T-helper 2 cell (primary cell): ENCODE results near the gene RPAP3.

ENCODE experiments used
- DNase-seq, 5 experiments: peaks; one replicate each; pipeline versions ENCODE4 v3.0.0 to v3.0.0-alpha.2; 2012 to 2022
- total RNA-seq, 2 donors: gene quantifications; one replicate each; lab custom pipeline; 2026; lab: John Stamatoyannopoulos, UW

Gene RPAP3, protein sequence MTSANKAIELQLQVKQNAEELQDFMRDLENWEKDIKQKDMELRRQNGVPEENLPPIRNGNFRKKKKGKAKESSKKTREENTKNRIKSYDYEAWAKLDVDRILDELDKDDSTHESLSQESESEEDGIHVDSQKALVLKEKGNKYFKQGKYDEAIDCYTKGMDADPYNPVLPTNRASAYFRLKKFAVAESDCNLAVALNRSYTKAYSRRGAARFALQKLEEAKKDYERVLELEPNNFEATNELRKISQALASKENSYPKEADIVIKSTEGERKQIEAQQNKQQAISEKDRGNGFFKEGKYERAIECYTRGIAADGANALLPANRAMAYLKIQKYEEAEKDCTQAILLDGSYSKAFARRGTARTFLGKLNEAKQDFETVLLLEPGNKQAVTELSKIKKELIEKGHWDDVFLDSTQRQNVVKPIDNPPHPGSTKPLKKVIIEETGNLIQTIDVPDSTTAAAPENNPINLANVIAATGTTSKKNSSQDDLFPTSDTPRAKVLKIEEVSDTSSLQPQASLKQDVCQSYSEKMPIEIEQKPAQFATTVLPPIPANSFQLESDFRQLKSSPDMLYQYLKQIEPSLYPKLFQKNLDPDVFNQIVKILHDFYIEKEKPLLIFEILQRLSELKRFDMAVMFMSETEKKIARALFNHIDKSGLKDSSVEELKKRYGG
- total RNA-seq = 17.1 to 34.5 reads per million in 2 donors

GRCh38 chr12:47705566-47706425, at the start of gene RPAP3:
Gene RPAP3, minus strand, starts transcription at chr12:47706030. Its CDS starts 3,190 bp downstream, at chr12:47702840.
- peak; percentile 88 to 97 (median 94) for DNase-seq

DNA sequence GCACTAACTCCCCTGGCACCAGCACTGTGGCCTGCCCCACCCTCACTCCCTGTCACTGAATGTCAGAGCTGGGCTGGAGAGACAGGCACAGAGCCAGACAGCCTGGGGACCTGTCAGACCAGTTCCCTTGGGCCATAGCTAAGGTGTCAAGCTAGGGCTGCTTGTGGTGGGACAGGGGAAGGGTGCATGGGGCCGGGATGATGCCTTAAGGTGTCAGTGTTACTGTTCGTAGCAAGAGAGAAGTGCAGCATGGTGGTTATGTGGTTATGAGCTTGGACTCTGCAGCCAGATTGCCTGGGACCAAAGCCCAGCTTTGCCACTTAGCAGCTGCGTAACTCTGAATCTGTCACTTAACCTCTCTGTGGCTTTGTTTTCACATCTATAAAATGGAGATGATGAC, 49.1 kb upstream of the RPAP3 start:
- DNase-seq = peak in 1 of 5 experiments; percentile 21

DNA sequence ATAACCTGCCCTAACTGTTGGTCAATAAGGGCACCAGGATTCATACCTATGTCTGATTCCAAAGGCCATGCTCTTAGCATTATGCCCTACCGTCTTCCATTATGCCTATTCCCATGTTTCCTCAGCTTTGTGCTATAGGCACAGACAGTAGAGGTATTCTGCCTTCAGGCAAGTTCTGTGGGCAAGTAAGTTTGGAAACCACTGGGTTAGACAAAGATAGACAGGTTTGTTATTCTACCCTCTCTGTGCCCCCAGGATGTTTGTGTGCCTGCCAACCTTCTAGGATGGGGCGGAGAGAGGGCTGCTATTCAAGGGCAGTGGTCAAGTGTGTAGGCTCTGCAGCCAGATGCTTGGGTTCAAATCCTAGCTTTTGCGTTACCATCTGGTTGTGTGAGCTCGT, 48.3 kb upstream of the RPAP3 start:
- no peak for DNase-seq

DNA sequence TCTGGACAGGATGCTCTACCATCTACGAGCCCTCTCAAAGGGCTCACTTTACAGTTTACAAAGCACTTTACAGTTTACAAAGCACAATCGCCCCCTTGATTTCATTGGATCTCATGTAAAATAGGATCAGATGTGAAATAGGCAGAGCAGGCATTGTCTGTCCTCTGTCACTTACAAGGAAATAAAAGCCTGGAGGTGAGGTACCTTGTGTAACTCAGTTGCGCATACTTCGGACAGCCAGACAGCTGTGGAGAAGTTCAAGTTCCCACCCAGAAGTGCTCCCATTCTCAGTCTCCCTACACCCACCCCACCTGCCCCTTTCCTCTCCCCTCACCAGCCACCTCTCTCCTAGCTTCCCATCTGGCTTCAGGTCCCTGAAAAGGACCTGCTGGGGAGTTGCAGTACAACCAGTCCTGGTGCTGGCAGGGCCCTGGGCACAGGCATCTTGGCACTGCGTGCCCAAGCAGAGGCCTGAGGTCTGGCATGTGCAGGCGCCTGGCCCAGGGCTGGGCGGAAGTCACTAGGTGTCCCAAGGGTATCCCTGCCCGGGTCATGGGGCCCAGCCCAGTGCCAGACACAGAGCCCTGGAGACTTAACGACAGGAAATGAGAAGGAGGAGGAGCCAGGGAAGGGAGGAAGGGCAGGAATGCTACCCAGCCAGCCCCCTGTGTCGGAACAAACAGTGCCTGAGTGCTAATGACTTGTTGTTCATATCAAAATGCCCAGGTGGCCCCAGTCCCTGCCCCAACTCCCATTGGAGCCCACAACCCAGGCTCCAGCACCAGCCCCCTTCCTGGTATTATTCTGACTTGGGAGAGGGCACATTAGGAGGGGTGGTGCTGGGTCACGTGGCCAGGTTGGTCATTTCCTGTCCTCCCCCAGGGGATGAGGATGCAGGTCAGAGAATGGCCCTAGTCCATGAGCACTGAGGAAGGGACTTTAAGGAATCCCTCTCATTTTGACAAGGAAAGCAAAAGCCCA, 47.5 kb upstream of the RPAP3 start:
- no peak for DNase-seq

DNA sequence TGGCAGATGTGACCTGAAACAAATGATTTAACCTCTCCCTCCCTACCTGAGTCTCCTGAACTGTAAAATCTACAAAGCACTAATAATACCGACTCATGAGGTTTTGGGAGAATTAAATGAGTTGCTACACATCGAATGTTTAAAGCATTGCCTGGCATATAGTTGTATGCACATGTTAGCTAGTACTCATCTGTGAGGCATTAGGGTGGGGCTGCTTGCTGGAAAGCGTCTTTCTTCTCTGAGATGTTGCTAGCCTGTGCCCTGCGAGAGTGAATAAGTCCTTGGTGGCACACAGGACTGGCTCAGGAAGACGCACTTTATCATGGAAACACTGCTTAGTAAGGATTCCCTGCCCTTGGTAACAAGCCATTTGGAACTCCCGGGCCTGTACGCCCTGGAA, 46.7 kb upstream of the RPAP3 start:
- DNase-seq = no peak

DNA sequence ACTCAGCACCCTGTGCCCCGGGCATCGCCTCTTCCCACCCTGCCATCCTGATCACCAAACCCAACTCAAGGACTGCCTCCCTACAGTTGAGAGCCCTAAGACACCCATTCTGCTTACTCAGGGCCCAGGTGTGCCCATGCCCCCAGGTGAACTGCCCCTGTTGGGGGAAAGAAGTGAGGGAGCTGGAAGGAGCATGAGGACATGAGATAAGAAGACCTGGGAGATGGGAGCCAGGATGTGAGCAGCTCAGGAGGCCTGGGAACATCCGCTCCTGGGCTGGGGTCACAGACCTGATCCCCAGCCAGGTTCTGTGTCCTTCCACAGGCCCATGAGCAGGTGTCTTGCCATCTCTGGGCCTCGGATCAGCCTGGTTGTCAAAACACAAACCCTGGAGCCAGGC, 46.3 kb upstream of the RPAP3 start:
- no peak for DNase-seq

DNA sequence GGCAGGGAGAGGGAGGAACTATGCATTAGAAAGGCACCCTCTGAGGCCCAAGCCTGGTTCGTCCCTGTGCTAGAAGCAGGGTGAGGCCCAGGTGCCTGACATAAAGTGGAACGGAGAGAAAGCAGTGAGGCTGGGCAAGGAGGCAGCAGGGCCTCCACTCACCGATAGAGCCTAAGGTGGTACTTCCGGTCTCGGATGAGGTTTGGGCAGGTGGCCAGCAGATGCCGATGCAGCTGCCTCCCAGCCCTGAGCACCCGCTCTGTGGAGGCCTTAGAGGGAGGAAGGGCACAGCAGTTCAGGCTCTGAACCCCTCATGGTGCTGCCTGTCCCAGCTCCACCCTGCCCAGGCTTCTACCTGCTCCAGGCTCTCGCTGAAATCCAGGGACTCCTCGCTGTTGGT, 45.7 kb upstream of the RPAP3 start:
- DNase-seq = no peak

DNA sequence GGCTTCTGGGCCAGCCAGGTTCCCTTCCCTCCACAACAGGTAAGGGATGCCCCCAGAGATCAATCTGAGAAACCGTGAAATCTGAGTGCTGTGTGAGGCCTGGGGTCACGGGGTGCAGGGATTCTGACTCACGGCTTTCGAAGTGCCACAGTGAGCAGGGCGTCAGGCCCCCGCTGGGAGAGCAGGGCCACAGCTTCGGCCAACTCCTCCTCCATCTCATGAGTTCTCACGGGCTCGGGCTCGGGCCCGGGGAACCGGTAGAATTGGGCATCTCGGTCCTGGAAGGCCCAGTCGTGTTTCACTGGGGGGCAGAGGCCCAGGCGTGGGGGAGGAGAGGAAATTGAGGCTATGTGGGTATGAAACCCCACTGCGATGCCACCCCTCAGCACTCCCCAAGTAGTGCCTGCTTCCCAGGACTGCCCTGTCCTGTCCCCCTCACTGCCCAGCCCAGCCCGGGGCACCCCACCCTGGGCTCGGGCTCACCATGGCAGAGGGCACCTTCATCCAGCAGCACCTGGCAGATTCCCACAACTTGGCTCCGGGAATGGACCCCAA, 45.2 kb upstream of the RPAP3 start:
- DNase-seq = no peak

DNA sequence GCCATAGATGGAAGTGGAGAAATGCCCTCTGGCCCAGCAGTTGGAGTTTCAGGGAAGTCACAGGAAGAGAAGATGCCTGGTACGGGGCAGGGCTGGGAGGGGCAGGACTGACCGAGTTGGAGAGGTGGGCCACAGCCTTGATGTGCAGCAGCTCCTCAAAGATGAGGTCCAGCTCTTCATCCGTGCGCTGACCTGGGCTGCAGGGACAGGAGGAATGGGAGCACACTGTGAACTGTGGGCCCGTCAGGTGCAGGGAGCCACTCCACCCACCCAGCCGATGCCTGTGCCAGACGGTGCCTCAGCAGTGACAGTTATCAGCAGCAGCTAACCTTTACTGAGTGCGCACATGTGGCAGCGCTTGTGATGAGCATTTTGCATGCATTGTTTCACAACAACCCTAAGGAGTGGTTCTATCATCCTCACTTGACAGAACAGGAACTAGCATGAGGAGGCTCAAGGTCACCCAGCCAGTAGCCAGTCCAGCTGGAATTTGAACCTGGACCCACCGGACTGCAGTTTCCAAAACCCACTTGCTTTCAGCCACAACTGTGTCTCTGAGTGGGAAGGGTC, 44.5 kb upstream of the RPAP3 start:
- no peak for DNase-seq

DNA sequence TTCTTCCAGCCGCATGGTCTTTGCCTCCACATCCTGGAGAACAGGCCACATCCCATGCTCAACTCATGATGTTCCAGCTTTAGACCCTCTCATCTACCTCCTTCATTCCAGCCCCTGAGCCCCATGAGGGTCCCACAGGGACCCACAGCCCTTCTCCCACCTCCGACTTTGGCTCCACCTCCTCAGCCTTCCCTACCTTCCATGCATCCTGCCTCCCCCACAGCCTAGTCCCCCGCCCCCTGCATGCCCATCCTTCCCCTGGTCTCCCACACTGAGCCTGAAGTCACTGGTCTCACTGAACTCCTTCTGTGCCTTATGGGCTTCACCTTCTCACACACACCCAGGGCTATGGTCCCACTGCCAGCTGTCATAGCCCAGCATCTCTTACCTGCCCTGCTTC, 43.1 kb upstream of the RPAP3 start:
- DNase-seq = no peak

- DNase-seq = no peak
These were observed 42.6 kb upstream of the RPAP3 start for GRCh38 chr12:47748507-47748828.

GRCh38 chr12:47747596-47748506, 42.0 kb upstream of the RPAP3 start:
- DNase-seq = no peak

DNA sequence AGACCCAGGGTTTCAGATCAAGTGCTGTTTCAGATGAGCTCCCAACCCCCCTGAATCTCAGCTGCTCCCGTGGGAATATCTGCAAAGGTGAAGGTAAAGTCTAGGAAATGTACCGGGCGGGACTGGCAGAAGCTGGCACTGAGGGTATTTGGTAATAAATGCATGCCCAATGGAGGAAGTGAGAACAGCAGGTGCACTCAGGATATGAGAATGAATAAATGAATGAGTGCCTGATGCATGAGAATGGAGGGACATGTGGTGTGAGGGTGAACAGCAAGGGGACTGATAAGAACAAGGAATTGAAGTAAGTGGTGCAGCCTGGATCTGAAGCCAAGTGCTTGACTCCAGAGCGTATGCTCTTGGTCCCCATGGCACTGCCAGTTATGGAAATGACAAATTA, 41.3 kb upstream of the RPAP3 start:
- no peak for DNase-seq

DNA sequence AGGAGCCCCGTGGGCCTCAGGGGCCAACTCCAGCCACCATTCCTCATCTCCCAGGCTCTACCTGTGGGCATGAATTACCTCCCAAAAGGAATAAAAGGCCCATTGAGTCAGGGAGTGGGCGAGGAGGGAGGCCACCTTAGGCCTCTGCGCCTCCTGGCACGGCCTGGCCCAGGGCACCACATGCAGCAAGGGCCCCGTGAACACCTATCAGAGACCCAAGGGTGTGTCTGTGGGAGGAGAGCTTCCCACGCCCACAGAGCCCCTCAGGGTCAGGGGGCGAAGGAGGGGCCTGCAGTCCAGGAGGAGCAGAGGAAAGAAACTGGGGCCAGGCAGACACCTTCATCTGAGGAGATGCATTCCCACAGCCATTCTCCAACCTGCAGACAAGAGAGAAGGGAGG, 40.7 kb upstream of the RPAP3 start:
- no peak for DNase-seq

DNA sequence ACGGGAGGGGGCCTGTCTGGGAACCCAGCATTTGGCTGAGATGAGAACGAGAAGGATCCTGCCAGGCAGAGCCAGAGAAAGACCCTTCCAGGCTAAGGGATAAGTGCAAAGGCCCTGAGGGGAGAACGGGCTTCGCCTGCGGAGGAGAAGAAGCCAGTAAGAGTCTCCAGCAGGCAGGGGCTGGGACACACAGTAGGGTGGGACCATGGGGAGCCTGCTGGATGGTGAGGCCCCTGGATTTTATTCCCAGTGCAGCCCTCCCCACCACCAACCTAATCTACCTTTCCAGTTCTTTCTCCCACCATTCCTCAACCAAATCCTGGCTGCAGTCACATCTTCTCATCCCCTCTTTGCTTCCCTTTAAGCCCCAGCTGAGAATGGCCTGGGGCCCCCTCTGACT, 40.2 kb upstream of the RPAP3 start:
- no peak for DNase-seq

DNA sequence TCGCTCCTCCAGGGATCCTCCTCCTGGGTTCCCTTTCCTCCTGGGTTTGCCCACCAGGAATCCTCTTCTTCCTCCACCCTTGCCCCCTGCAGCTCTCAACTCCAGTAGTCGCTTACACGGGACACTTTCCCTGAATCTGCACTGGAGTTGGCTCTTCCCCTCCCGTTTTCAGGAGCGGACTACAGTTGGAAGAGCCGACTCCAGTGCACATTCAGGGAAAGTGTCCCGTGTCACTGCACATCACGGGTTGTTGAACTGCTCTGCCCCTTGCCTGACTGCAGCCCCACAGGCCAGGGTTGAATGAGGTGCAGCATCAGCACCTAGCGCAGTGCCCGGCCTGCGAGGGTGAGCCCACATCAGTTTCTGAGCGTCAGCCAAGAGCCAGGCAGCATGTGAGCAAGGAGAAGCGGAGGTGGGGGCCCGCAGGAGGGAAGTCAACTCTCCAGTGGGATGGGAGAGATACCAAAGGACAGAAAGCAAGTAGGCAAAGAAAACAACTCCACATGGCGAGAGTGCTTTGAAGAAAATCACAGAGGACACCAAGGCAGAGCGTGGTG, 39.7 kb upstream of the RPAP3 start:
- no peak for DNase-seq

DNA sequence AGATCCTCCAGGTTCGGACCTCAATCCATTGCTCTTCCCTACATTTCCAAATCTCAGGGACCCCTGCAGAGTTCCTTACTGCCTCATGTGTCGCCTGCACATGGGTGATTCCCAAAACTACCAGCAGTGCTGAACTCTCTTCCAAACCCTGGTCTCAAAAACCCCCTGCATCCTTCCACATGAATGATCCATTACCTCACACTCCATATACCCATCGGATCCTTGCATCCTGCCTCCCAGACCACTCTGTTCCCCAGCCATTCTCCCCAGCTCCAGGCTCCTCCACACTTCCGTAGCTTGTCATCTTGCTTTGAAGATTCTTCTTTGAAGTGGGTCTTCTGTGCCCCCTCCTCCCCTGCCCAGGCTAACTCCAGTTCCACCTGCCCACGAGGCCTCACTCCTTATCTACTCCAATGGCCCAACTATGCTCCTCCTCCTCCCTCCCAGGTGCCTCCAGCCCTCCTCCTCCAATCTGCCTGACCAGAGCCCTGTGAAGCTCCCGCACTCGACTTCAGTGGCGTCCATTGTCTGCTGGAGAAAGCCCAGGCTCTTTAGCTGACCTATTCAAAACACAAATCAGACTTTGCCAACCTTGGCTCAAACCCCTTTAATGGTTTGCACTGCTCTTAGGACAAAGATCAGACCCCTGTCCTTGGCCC, 39.1 kb upstream of the RPAP3 start:
- DNase-seq = no peak

- peak in 4 of 5 experiments; percentile 27 to 50 (median 42) for DNase-seq
These were observed 38.3 kb upstream of the RPAP3 start for GRCh38 chr12:47744005-47744651.

DNA sequence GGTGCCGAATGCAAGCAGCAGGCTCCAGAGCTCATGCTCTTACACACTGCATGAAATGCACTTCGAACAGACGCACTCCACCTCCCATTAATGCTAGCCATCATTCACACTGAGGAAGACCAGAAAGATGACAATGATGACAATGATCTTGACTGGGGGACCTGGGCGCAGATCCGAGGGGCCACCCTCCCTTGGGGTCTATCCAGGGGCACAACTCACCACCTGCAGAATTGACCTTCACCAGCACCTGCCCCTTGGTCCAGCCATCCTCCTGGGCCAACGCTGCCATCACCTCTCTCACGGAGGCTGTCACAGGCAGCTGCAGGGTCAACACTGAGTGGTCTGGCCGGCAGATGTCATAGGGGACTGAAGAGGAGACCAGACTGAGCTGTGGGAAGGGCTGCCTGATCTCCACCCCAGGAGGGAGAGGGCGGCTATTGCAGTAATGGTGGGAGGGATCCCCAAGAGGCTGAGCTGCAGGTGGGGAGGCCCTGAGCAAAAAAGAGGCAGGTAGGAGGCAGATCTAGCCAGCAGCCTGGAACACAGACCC, 37.6 kb upstream of the RPAP3 start:
- DNase-seq = no peak
